DMS114 treated with DMSO at 0.1 percent for 48 hours (cell line): Measurements from ENCODE around the gene CDHR5.
A peak's percentile ranks its signal among the peaks of the same experiment; 100 is the strongest.

Source experiments
- DNase-seq: peaks from one replicate; lab custom pipeline; 2025; ENCODE audit not compliant: unreplicated experiment; lab: John Stamatoyannopoulos, UW

The CDHR5 gene

DNA sequence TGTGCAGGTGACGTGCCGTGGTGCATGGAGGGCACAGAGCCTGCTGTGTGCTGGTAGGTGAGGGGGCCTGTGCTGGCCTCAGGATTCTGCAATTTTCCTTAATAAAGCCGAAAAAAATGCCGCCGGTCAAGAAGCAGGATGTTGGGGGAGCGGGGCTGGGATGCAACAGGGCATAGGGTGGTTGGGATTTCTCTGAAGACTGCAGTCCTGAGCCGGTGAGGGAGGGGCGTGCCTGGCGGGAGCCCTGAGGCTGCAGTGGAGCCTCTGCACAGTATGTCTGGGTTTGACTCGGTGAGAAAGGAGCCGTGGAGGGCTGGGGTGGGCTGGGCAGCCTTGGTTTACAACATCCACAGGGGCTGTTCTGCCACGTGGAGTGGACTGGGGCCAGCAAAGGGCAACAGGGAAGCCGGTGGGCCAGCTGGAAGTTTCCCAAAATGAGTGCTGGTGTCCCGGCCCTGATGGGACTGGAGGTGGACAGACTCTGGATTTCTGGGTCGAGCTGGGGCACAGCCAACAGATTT is 1.3 kb downstream of the CDHR5 start:
- DNase-seq = no peak

GRCh38 chr11:621838-622237 is 2.9 kb downstream of the CDHR5 start:
- DNase-seq = no peak

DNA sequence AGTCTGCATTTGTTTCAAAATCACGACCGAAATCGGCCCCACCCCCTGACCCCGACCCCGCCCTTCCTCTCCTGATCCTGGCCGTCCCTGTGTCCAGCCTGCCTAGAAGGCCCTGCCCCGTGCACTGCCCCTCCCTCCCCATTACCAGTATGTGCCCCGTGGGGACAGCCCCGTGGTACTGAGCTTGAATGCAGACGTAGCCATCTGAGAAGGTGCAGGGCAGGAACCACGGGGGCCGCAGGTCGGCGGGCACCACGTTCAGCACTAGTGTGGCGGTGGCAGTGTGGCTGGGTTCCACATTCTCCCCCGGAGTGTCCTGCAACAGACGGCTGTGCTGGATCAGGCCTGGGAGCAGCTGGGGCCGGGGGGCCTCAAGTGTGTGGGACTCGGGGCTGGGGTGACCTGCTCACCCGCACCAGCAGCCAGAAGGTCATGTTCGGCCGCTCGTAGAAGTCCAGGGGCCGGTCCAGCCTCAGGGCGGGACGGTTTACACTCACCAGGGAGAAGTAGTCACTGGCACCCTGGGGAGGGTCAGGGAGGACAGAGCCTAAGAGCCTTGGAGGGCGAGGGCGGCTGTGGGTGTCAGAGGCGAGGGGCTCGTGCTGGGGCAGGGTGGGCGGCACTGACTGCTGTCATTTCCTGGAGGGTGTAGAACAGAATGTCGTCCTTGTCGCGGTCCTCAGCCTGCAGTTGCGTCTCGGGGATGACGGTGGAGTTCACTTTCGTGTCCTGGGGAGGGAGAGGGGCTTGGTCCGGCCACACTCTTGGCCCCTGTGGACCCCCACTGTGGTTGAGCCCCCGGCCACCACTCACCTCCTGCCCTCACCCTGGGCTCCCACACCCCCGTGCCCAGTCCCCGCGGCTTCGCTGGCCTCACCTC is 3.6 kb downstream of the CDHR5 start:
- DNase-seq = no peak

DNA sequence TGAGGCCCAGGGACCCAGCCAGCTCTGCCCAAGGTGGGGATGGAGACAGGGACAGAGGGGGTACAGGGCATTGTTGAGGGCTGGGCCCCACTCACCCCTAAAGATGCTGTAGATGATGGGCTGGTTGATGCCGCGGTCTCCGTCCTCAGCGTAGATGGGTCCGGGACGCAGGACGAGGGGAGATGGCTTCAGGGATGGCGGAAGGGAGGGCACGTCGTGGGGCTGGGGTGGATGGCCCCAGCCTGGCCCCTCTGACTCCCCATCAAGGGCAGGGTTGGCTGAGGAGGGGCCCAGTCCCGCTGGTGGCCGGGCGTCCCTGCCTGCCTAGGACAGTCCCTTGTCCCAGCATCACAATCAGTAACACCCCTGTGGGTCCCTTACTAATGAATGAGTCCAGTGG is 4.6 kb downstream of the CDHR5 start:
- no peak for DNase-seq

GRCh38 chr11:619628-620050 is 5.1 kb downstream of the CDHR5 start:
- no peak for DNase-seq

DNA sequence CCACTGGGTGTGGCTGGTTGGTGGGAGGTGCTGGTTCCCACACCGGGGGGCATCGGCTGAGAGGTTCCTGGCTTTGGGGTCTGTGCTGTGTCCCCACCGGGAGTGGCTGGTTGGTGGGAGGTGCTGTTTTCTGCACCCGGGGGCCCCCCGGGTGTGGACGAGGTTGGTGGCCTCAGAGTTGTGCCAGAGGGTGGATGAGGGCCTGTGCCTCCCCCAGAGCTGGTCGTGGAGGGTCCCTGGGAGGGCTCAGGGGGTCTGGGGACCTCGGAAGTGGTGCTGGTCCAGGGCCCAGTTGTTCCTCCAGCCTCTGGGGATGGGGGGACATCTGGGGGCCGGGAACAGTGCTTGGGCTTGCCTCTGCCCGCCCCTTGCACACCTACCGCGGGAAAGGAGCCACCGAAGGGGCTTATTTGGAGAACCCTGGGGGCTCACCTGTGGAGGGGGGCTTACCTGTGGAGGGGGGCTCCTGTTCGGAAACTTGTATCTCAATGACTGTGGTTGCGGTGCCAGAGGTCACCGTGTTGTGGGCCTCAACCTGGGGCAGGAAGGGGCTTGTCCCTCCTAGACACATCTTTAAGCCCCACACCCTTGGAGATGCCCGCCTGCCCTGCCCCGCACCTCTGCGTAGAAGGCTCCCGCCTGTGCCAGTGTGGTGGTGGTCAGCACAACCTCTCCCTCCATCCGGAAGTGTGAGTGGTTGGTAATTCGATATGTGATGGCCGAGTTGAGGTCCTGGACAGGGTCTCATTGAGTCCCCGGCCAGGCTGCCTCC is 5.7 kb downstream of the CDHR5 start:
- DNase-seq = no peak

DNA sequence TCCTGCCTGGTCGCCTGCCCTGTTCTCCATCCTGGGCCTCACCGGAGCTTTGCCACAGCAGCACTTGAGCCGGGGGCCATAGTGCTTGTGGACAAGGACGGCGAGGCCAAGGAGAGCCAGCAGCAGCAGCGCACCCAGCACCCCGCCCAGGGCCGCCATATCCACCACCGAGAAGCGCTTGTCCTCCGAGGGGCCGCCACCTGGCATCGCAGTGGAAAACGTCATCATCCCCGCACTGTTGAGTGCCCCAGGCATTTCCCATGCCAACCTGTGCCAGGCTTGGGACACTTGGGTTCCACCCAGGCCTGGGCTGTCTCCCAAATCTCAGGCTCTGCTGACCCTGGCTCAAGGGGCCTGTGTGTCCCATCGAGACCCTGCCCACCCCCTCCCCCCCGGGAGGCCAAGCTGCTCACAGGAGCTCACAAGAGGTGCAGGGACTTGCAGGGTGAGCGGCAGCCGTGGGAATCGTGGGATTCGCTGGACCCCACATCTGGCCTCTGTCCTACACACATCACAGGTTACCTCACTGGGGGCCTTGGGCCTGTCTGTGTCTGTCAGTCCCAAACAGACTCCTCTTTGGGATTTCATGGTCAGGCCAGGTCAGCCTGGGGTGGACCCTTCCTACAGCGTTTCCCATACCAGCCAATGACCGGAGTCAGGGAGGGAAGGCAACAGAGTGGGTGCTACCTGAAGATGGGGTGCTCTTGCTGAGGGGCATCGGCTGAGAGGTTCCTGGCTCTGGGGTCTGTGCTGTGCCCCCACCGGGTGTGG is 6.7 kb downstream of the CDHR5 start:
- DNase-seq = no peak

DNA sequence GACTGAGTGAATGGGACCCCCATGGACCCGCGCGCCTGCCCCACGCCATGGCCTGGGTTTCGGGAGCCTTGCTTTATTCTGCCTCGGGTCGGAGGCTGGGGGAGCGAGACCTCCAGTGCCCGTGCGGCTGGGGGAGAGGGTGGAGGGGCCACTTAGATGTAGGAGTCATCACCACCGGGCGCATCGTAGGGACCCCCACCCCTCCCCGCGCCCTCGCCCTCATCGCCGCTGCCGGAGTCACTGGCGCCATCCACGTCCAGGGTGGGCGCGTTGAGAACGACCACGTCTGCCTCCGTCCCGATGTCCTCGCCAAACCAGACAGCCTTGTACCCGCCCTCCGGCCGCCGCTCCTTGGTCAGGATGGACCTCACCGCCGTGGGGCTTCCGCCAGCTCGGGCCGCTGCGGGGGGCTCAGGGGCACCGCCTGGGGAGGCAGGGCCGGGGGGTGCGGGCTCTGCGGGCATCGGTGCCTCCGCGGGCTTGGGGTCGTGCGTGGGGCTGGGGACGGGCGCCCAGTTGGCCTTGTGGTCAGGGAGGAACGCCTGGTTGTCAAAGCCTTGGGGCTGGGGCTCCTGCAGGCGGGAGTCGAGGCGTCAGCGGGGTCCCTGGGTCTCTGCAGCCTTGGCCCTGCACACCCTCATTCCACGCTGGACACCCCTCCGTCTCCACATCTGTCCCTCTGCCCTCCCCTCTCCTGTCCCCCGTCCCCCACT is 7.4 kb downstream of the CDHR5 start:
- no peak for DNase-seq

DNA sequence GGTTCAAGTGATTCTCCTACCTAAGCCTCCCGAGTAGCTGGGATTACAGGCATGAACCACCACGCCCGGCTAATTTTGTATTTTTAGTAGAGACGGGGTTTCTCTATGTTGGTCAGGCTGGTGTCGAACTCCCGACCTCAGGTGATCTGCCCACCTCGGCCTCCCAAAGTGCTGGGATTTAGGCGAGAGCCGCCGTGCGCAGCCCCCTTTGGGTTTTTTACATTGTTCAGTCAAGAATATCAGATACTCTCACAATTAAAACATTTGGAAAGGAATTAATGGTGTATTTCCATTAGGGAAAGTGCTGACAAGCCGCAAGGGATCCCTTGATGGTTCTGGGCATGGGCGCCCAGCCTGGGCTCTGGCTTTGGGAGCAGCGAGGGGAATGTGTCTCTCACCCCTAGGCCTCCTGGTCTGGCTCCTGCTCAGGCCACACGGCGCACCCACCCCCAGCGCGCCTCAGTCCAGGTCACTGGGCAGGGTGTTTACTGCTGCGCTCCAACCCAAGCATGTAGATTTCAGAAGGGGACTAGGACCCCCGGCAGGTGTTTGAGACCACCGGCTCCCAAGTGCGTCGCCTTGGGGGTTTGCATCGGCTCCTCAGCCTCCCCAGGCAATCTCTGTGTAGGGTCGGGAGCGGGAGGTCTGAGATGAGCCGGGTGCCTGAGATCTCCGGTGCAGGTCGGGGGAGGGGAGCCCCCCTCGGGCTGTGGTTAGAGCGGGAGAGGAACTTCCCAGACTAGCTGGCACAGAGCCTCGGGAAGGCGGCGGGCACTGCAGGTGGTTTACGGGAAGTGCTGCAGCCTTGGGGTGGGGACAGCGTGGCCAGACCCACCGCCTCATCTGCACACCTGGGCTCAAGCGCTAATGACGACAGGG is 8.2 kb downstream of the CDHR5 start:
- no peak for DNase-seq

- DNase-seq = peak; percentile 64
Measured at GRCh38 chr11:615504-616319, 9.0 kb downstream of the CDHR5 start, which contains the start of gene IRF7. Gene IRF7, minus strand, starts transcription at chr11:615950. Its CDS starts 586 bp downstream, at chr11:615364.

DNA sequence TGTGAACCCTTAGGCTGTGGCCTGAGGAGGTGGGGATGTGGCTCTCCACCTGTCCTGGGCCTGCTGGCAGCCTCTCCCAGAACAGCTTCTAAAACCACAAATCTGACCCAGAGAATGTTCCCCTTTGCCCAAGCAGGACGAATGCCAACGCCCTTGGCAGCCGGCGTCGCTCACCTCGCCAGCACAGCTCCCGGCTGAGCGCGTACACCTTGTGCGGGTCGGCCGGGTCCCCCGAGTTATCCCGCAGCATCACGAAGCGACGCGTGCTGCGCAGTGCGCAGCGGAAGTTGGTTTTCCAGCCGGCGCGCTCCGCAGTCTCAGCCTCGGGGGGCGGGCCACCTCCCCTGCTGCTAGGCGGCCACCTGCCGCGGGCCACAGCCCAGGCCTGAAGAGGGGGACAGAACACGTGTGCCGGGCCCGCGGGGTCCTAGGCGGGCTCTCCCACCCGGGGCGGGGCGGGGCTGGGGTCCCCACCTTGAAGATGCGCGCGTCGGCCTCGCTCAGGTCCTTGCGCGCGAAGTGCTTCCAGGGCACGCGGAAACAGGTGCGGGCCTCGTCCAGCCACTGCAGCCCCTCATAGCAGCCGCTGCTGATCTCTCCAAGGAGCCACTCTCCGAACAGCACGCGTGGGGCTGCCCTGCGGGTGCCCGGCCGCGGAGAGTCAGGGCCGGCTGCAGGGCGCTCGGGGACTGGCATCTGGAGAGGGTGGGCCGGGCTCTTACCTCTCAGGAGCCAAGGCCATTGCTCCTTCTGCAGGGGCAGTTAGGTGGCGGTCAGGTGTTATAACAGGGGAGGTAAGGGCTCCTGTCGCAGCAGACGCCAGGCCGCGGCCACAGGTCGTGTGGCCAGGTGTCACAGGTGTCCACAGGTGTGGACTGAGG is 9.9 kb downstream of the CDHR5 start:
- DNase-seq = no peak

DNA sequence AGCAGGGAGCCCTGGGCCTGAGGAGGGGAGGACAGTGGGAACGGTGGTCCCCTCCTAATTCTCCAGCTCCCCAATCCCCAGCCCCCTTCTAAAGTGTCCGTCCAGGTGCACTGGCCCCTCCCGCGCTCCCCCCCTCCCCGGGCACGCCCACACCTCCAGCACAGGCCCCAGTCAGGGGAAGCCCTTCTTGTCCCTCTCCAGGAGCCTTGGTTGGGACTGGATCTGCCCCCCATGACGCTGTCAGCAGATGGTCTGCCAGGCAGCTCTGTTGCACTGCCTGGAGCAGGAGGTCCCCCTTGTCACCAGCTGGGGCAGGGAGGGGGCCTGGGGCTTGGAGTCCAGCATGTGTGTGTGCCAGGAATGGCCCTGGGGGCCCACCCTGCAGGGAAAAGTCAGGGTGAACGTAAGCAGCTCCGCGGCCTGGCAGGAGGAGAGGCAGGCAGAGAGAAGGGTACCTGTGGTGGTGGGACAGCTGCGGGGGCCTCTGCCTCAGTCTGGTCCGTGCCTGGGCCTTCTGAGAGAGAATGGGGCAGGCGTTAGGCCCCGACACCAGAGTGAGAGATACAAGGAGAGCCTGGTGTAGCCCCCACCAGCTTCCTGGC is 10.6 kb downstream of the CDHR5 start:
- no peak for DNase-seq

GRCh38 chr11:613369-613968 is 11.3 kb downstream of the CDHR5 start:
- no peak for DNase-seq

DNA sequence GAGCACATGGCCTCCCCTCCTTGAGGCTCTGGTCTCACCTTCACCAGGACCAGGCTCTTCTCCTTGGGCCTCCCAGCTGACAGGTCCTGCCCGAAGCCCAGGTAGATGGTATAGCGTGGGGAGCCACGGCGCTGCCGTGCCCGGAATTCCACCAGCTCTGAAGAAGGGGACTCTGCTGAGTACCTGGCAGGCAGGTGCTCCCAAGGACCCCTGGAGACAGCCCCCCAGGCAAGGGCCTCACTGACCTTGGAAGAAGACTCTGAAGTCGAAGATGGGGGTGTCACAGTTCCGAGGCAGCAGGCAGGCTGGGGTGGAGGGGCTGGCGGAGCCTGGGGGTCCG is 11.8 kb downstream of the CDHR5 start:
- DNase-seq = no peak

DNA sequence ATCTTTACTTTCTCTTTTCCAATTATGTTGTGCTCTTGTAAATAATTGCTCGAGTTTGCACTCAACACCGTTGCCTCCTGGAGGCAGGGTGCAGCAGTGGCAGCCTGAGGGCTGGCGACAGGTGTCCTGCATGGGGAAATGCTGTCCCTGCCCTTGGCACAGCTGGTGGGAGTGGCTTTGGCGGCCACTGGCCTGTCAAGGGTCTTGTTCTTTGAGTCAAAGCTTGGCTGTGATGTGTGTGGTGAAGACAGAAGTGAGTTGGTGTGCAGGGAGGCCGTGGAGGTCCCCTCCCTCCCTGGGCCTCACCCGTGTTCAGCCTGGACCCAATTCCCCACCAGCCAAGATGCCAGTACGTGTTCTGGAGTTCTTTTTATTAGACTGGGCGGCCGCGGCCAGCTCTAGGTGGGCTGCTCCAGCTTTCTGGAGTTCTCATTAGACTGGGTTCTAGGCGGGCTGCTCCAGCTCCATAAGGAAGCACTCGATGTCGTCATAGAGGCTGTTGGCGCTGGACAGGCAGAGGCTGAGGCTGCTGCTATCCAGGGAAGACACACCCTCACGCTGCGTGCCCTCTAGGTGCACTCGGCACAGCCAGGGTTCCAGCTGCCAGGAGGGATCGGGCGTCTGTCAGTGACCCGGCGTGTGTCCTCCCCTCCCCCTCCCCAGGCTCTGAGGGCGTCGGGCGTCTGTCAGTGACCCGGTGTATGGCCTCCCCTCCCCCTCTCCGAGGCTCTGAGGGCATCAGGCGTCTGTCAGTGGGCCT is 12.4 kb downstream of the CDHR5 start:
- DNase-seq = no peak
